ENCODE measurements around the gene HBZ.
A peak's percentile ranks its signal among the peaks of the same experiment; 100 is the strongest.
"Not testable (repeated sequence)": the region's sequence is repeated elsewhere in the genome, so short reads cannot be mapped to it uniquely, and the experiment has no call there.

HBZ gene

GRCh38 chr16:154217-155030 lies 2.0 kb downstream of the HBZ start:
- H3K4me3 ChIP-seq (ENCODE audit: low read depth, low read length): peak overlapping the region; percentile 46
- no peak for TF ChIP-seq CTCF (IDR thresholded peaks at IDR 0.05; ENCODE audit: insufficient read depth, low read length, missing control alignments)
- DNase-seq (ENCODE audit: low read depth, low spot score): no peak
- POLR2A ChIA-PET: no interaction called here
- CTCF ChIA-PET: interaction anchor here (2.3 kb wide), 1 partner anchor 27 kb away, joined by 11 read pairs; the partner anchor contains the start of gene HBQ1

- TF ChIP-seq CTCF (IDR thresholded peaks at IDR 0.05; ENCODE audit: insufficient read depth, low read length, missing control alignments): no peak
- ChIA-PET POLR2A (no interaction called here), CTCF (interaction anchor here (1.1 to 2.3 kb wide), 2 partner anchors 26 to 48 kb away, joined by 5 to 11 read pairs; partner anchors contain the start of gene HBQ1)
- peak overlapping the region; percentile 46 for H3K4me3 ChIP-seq (ENCODE audit: low read depth, low read length)
- DNase-seq (ENCODE audit: low read depth, low spot score): no peak
Measured at GRCh38 chr16:155031-155398, 2.6 kb downstream of the HBZ start.

GRCh38 chr16:159136-159849 lies 6.8 kb downstream of the HBZ start:
- ChIA-PET POLR2A (no interaction called here), CTCF (interaction anchor here (1.0 kb wide), 1 partner anchor 23 kb away, joined by 3 read pairs; no protein-coding TSS in a partner anchor)
- no peak for TF ChIP-seq CTCF (IDR thresholded peaks at IDR 0.05; ENCODE audit: insufficient read depth, low read length, missing control alignments)
- no peak overlapping the region for H3K4me3 ChIP-seq (ENCODE audit: low read depth, low read length)
- no peak for DNase-seq (ENCODE audit: low read depth, low spot score)

GRCh38 chr16:160242-160641 lies 7.8 kb downstream of the HBZ start:
- CTCF ChIA-PET; DNase-seq (ENCODE audit: low read depth, low spot score); H3K4me3 ChIP-seq (ENCODE audit: low read depth, low read length); POLR2A ChIA-PET: not testable (repeated sequence)

GRCh38 chr16:160691-161190 lies 8.3 kb downstream of the HBZ start:
- DNase-seq (ENCODE audit: low read depth, low spot score): no peak
- no peak for TF ChIP-seq CTCF (IDR thresholded peaks at IDR 0.05; ENCODE audit: insufficient read depth, low read length, missing control alignments)
- ChIA-PET POLR2A (no interaction called here), CTCF (interaction anchor here (1.0 to 1.5 kb wide), 3 partner anchors 21 to 64 kb away, joined by 3 to 4 read pairs (median 4); no protein-coding TSS in a partner anchor)
- no peak overlapping the region for H3K4me3 ChIP-seq (ENCODE audit: low read depth, low read length)

- no peak for TF ChIP-seq CTCF (IDR thresholded peaks at IDR 0.05; ENCODE audit: insufficient read depth, low read length, missing control alignments)
- POLR2A ChIA-PET: interaction anchor here (0.6 kb wide), 1 partner anchor 14 kb away, joined by 3 read pairs; no protein-coding TSS in a partner anchor
- no peak overlapping the region for H3K4me3 ChIP-seq (ENCODE audit: low read depth, low read length)
- CTCF ChIA-PET: interaction anchor here (1.0 to 1.5 kb wide), 3 partner anchors 19 to 60 kb away, joined by 3 to 4 read pairs (median 3); no protein-coding TSS in a partner anchor
- DNase-seq (ENCODE audit: low read depth, low spot score): no peak
Measured at GRCh38 chr16:162271-162991, 10.0 kb downstream of the HBZ start.

- H3K4me3 ChIP-seq (ENCODE audit: low read depth, low read length); POLR2A ChIA-PET; DNase-seq (ENCODE audit: low read depth, low spot score): not testable (repeated sequence)
- CTCF ChIA-PET: interaction anchor here (1.2 kb wide), 1 partner anchor 20 kb away, joined by 3 read pairs; no protein-coding TSS in a partner anchor
Measured at GRCh38 chr16:163139-163538, 10.7 kb downstream of the HBZ start.

GRCh38 chr16:163696-164095 lies 11.3 kb downstream of the HBZ start:
- CTCF ChIA-PET; DNase-seq (ENCODE audit: low read depth, low spot score); H3K4me3 ChIP-seq (ENCODE audit: low read depth, low read length); POLR2A ChIA-PET: not testable (repeated sequence)

- H3K4me3 ChIP-seq (ENCODE audit: low read depth, low read length); CTCF ChIA-PET; DNase-seq (ENCODE audit: low read depth, low spot score); POLR2A ChIA-PET: not testable (repeated sequence)
Measured at GRCh38 chr16:164134-164823, 11.8 kb downstream of the HBZ start.

Data from AG04449 (cell line).